VCaP (cell line): ENCODE measurements around the gene TRIM69.
"Not testable (repeated sequence)": the region's sequence is repeated elsewhere in the genome, so short reads cannot be mapped to it uniquely, and the experiment has no call there.

Experiments used
- H3K27ac ChIP-seq: fragments of 450-650 bp; 2 replicates; pipeline ENCODE4 v1.5.1; 2017
- TF ChIP-seq, protein P1 (sequence below): fragments of 450-650 bp; conservative IDR thresholded peaks from 2 replicates; pipeline ENCODE4 v1.5.1; 2017; ENCODE audit warnings: mild to moderate bottlenecking, moderate library complexity

Gene TRIM69, protein sequence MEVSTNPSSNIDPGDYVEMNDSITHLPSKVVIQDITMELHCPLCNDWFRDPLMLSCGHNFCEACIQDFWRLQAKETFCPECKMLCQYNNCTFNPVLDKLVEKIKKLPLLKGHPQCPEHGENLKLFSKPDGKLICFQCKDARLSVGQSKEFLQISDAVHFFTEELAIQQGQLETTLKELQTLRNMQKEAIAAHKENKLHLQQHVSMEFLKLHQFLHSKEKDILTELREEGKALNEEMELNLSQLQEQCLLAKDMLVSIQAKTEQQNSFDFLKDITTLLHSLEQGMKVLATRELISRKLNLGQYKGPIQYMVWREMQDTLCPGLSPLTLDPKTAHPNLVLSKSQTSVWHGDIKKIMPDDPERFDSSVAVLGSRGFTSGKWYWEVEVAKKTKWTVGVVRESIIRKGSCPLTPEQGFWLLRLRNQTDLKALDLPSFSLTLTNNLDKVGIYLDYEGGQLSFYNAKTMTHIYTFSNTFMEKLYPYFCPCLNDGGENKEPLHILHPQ

DNA sequence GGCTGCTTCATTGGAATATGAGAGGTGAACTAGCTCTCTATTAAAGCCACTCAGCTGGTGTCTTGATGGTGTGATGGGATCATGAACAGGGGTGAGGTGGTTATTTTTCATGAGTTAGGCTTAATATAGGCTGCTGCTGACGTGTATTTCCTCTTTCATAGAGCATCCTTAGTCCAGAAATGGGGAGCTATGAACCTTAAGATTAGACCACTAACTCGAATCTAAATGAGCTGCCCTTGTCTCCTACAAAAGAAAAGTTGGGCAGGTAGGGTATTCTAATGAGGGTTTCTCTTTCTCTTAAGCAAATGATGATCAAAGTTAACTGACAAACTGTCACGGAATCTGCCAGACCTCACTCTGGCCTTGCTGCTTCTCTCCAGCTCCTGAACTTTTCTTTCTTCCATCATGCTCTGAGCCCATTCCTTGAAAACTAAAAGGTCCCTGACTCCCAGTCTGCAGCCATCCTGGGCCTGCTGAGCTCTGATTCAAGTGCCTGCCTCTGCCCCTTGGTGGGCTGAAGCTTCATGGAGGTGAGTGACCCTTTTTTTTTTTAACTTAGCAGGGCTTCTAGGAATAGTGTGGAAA is at the start of gene TRIM69:
TRIM69 (plus strand) TSS at position 348 of the 585 bp plus-strand sequence; CDS start at position 525, 177 bp downstream.
- TF ChIP-seq, protein P1, sequence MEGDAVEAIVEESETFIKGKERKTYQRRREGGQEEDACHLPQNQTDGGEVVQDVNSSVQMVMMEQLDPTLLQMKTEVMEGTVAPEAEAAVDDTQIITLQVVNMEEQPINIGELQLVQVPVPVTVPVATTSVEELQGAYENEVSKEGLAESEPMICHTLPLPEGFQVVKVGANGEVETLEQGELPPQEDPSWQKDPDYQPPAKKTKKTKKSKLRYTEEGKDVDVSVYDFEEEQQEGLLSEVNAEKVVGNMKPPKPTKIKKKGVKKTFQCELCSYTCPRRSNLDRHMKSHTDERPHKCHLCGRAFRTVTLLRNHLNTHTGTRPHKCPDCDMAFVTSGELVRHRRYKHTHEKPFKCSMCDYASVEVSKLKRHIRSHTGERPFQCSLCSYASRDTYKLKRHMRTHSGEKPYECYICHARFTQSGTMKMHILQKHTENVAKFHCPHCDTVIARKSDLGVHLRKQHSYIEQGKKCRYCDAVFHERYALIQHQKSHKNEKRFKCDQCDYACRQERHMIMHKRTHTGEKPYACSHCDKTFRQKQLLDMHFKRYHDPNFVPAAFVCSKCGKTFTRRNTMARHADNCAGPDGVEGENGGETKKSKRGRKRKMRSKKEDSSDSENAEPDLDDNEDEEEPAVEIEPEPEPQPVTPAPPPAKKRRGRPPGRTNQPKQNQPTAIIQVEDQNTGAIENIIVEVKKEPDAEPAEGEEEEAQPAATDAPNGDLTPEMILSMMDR, result no peak
- no peak within 1 kb of the TSS for H3K27ac ChIP-seq

GRCh38 chr15:44689318-44689717 is 47.0 kb upstream of the TRIM69 start:
- not testable (repeated sequence) for H3K27ac ChIP-seq

DNA sequence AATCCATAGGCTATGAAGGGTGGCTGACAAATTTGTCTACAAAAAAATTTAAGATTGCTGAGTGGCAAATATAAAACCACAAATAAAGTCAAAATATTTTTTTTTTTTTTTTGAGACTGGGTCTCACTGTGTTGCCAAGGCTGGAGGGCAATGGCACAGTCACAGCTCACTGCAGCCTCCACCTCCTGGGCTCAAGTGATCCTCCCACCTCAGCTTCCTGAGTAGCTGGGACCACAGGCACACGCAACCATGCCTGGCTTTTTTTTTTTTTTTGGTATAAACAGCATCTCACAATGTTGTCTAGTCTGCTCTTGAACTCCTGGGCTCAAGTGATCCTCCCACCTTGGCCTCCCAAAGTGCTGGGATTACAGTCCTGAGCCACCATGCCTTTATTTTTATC is 46.1 kb upstream of the TRIM69 start:
- not testable (repeated sequence) for H3K27ac ChIP-seq

- no peak overlapping the region for H3K27ac ChIP-seq
- TF ChIP-seq, protein P1, result no peak
These were observed 43.7 kb upstream of the TRIM69 start for GRCh38 chr15:44692659-44693058.

DNA sequence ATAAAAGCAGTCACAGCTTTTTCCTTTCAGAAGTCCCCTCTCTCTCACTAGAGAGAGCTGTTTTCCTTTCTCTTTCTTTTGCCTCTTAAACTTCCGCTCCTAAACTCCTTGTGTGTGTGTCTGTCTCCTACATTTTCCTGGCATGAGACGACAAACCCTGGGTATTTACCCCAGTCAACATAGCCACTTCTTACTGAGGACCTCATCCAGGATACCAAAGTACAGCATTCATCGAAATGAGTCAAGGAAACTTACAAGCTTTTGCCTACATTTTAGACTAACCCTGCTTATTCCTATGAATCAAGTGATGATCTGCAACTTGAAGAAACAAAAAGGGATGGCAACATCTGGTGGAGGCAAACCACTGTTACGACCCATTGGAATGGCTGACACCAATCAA is 41.9 kb upstream of the TRIM69 start:
- no peak overlapping the region for H3K27ac ChIP-seq
- TF ChIP-seq, protein P1, result no peak

- no peak overlapping the region for H3K27ac ChIP-seq
- TF ChIP-seq, protein P1, result no peak
These were observed 41.0 kb upstream of the TRIM69 start for GRCh38 chr15:44695294-44695693.

GRCh38 chr15:44697014-44697413 is 39.3 kb upstream of the TRIM69 start:
- TF ChIP-seq, protein P1, result no peak
- no peak overlapping the region for H3K27ac ChIP-seq

DNA sequence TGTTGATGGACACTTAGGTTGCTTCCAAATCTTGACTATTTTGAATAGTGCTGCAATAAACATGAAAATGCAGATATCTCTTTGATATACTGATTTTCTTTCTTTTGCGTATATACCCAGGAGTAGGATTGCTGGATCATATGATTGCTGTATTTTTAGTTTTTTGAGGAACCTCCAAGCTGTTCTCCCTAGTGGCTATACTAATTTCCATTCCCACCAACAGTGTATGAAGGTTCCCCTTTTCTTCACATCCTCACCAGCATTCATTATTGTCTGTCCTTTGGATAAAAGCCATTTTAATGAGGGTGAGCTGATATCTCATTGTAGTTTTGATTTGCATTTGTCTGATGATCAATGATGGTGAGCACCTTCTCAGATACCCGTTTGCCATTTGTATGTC is 37.7 kb upstream of the TRIM69 start:
- TF ChIP-seq, protein P1, result no peak
- no peak overlapping the region for H3K27ac ChIP-seq

- H3K27ac ChIP-seq, result not testable (repeated sequence)
These were observed 35.7 kb upstream of the TRIM69 start for GRCh38 chr15:44700676-44701075.
